GM12892 (cell line): ENCODE results near the gene GGT5.
"Not testable (repeated sequence)": the region's sequence is repeated elsewhere in the genome, so short reads cannot be mapped to it uniquely, and the experiment has no call there.

ENCODE experiments used
- DNase-seq: peaks from one replicate; pipeline ENCODE4 v3.0.0; 2011; ENCODE audit not compliant: insufficient read length
- FAIRE-seq: peaks from 2 replicates; lab custom pipeline; 2011; peaks lifted over from hg19 to GRCh38; lab: Jason Lieb, UNC
- POLR2A ChIP-seq: IDR thresholded peaks from 2 replicates; pipeline ENCODE4 v1.6.1; 2011; ENCODE audit warnings: low read depth, low read length, control low read depth
- POLR2AphosphoS5 ChIP-seq: IDR thresholded peaks from 2 replicates; pipeline ENCODE4 v1.6.1; 2011; ENCODE audit warnings: low read depth, low read length, control low read depth
- TAF1 ChIP-seq: IDR thresholded peaks from 2 replicates; pipeline ENCODE4 v1.6.1; 2011; ENCODE audit warnings: low read depth, mild to moderate bottlenecking, control low read depth, low read length, borderline replicate concordance

Gene GGT5

DNA sequence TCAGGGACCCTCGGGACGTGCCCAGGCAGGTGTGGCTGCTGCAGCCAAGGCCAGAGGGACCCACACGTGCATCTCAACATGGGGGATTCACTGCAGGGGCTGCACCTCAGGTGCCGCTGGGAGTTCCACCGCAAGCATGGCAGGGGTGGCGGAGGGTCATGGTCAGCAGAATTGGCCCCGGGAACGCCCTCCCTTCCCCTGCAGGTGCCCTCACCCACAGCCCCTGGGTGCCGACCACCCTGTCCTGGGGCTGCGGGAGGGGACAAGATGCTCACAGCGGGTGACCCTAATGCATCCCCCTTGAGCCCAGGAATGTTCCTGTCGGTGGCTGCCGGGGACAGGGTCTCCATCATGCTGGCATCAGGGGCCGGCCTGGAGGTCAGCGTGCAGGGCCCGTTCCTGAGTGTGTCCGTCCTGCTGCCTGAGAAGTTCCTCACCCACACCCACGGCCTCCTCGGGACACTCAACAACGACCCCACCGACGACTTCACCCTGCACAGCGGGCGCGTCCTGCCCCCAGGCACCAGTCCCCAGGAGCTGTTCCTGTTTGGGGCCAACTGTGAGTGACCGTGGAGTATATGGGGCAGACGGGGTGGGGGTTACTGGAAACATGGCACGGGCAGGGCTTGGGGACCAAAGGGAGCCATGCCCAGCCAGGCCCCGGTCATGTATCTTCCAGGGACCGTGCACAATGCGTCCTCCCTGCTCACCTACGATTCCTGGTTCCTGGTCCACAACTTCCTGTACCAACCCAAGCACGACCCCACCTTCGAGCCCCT, 57.8 kb downstream of the GGT5 start:
- DNase-seq (no peak), FAIRE-seq (no peak)
- TF ChIP-seq POLR2A (no peak), POLR2AphosphoS5 (no peak), TAF1 (no peak)

DNA sequence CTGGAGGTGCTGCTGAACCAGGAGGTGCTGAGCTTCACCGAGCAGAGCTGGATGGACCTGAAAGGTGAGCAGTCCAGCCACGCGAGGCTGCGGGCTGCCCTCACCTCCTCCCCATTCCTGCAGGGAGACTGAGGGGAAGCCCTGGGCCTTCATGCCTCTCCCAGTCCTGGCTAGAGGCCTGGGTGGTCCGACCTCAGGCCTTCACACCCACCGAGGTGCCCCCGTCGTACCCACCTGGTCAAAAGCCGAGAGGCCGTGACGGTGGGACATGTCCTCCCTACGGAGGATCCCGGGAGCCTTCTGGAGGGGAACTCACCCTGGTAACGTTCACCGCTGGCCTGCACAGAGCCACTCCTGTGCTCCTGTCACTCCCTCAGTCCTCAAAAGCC, 58.5 kb downstream of the GGT5 start:
- DNase-seq (no peak), FAIRE-seq (no peak)
- TF ChIP-seq POLR2AphosphoS5 (no peak), POLR2A (no peak), TAF1 (no peak)

DNA sequence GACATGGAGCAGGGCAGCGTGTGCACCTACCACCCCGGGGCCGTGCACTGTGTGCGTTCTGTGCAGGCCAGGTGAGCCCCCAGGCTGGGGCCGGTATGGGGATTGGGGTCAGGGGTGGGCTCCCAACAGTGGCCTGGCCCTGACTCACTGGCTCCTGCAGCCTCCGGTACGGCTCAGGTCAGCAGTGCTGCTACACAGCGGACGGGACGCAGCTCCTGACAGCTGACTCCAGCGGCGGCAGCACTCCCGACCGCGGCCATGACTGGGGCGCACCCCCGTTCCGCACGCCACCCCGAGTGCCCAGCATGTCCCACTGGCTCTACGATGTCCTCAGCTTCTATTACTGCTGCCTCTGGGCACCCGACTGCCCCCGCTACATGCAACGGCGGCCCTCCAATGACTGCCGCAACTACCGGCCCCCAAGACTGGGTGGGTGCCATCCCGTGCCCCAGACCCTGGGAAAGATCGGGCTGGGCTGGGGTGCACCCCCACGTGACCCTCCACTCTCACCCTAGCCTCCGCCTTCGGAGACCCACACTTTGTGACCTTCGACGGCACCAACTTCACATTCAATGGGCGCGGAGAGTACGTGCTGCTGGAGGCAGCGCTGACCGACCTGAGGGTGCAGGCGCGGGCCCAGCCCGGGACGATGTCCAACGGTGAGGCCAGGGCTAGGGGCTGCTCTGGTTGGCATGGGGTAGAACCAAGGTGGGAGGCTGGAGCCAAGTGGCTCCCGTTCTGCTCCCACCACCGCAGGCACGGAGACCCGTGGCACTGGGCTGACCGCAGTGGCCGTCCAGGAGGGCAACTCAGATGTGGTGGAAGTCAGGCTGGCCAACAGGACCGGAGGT, 59.2 kb downstream of the GGT5 start:
- DNase-seq (no peak), FAIRE-seq (no peak)
- no peak for TF ChIP-seq POLR2A
- TF ChIP-seq POLR2AphosphoS5: no peak
- TF ChIP-seq TAF1: no peak

DNA sequence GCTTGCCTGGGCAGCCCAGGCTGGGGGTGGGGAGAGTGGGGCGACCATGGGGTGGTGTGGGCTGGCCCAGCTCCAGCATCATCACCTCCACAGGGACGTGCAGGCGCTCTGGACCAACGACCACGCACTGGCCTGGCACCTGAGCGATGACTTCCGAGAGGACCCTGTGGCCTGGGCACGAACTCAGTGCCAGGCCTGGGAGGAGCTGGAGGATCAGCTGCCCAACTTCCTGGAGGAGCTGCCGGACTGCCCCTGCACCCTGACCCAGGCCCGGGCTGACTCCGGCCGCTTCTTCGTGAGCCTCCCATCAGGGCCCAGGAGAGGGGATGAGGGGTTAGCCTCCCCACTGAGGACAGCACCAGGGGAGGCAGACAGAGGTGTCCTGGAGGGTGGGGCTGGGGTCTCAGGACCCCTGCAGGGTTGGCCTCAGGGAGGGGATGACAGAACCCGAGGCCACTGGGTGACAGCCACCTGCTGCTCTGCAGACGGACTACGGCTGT, 59.8 kb downstream of the GGT5 start:
- TF ChIP-seq POLR2AphosphoS5: no peak
- TF ChIP-seq POLR2A: no peak
- no peak for DNase-seq
- FAIRE-seq: no peak

DNA sequence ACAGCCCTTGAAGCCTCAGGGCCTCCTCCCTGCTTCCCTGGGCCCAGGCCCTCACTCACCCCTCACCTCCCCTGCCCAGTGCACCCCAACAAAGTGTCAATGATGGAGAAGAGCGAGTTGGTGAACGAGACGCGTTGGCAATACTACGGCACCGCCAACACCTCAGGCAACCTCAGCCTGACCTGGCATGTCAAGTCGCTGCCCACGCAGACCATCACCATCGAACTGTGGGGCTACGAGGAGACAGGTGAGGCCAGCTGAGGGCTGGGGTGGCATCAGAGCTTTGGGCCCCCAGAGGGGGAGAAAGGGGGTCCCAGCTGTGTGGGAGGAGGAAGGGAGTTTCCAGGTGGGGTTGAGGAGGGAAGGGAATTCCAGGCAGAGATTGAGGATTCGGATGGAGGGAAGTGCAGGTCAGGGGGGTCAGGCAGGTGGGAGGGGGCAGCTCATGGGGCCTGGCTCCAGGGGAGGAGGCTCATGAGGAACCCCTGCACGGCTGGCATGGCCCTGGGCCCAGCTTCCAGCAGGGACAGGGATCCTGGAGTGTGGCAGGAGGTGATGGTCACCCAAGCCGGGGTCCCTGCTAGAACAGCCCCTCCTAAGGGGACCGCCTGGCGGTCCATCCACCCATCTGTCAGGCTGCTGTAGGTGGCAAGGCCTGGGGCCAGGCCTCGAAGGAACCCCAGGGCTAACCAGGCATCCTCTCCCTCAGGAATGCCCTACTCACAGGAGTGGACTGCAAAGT, 60.7 kb downstream of the GGT5 start:
- no peak for DNase-seq
- no peak for FAIRE-seq
- TF ChIP-seq POLR2AphosphoS5 (no peak), TAF1 (no peak), POLR2A (no peak)

DNA sequence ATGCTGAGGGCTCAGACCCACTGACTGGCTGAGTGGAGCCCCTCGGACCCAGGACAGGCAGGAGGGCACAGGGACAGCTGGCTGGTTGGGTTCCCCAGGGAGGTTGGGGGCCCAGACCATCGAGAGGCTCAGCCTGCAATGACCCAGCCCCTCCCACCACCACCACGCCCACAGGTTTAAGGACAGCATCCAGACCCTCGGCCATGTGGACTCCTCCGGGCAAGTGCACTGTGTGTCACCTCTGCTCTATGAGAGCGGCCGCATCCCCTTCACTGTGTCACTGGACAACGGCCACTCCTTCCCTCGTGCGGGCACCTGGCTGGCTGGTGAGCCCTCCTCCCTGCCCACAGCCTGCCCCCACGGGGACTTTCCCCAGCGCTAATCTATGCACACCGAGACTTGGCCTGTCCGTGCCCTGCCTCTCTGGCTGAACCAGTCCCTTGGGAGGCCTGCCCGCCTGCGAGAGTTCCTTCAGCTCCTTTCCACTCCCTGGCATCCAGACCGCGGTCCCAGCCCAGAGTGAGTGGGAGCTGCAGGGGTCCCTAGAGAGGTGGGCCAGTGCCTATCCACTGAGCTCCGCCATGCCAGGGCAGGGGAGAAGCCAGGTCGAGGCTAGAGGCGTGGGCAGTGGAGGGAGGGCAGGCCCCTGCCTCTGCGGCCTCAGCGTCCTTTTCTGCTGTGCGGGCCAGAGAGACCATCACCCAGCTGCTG, 61.4 kb downstream of the GGT5 start:
- DNase-seq (no peak), FAIRE-seq (no peak)
- no peak for TF ChIP-seq POLR2A
- TF ChIP-seq TAF1: no peak
- no peak for TF ChIP-seq POLR2AphosphoS5

DNA sequence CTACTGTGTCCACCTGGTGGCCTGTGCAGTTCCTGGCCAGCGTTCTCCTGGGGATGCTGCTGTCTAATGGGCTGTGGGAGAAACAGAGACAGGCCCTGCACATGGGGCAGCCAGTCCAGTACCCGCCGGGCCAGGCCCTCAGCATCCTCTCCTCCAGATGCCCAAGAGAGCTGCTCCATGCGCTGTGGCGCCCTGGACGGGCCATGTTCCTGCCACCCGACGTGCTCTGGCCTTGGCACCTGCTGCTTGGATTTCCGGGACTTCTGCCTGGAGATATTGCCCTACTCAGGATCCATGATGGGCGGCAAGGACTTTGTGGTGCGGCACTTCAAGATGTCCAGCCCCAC, 62.0 kb downstream of the GGT5 start:
- not testable (repeated sequence) for FAIRE-seq, DNase-seq

DNA sequence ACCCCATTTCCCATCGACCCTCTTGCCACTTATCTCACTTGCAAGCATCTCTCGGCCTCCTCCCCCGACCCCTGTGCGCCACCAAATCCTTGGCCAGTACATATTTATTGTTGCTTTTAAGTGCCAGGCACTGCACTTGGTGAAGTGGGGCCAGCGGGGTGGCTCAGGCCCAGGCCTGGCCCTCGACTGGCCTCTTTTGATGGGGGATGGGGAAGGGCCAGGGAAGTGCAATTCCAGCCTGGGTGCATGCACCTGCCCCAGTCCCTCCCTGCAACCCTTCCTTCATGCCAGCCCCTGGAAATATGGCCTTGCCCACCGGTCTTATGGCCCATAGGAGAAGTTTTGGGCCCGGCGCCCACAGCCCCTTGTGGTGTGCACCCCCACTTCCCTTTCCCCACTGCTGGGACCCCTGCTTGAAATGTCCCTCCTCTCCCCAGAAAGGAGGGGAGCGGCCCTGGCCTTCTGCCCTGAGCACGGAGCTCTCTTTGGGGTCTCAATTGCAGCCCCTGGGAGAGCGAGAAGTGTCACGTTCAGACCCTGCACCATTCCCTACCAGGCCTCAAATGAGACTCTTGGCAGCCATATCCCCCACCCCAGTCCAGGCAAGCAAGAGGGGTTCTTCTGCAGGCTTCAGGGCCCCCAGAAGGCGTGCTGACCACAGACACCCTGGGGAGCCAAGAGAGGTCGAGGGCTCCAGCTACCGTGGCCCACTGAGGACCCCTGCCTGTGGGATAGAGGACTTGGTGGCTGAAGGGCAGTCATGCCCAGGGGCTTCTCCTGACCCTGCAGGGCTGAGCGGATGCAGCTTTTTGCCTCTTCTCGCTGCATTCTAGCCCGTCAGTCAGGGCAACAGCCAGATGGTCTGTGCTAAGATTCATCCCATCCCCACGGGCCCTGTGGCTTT, 62.6 kb downstream of the GGT5 start:
- DNase-seq: no peak
- no peak for FAIRE-seq
- TF ChIP-seq POLR2AphosphoS5 (no peak), TAF1 (no peak), POLR2A (no peak)

DNA sequence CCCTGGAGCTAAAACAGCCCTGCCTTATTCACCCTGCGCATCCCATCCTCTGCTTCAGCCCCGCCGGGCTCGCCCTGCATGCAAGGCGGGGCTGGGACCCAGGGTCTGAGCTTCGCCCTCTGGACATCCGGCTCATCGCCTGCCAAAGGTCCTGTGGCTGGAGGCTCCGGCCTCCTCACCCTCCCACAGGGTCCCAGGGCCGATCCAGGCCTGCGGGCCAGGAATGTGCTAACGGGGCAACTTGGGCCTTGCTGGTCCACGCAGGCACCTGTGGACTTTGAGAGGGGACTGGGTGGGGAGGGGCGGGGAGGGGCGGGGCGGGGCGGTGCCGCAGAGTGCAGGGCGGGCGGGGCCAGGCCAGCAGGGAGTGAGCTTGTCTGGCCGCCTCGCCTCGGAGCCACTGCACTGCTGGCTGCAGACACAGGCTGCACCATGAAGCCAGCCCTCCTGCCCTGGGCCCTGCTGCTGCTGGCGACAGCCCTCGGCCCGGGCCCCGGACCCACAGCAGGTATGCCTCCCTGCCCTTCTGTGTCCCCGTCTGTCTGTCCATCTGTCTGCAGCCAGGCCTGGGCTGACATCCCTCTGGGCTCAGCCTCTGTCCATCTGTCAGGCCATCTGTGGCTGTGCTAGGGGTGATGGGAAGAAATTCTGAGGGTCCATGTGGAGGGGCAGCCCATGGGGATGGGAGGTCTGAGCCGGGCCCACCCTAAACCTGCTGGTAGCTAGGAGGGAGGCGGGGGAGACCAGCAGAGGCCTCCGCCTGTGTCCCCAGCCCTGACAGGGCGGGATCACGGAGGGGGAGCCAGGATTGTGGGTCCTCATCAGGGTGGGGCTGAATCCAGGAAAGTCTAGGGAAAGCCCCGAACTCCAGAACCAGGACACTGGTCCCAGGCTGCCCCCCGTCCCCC, 63.5 kb downstream of the GGT5 start, which contains the start of gene SUSD2:
Gene SUSD2, plus strand, starts transcription at position 400 of the 908 bp plus-strand sequence. Its CDS starts 33 bp downstream, at position 433.
- no peak for TF ChIP-seq POLR2A
- no peak for TF ChIP-seq POLR2AphosphoS5
- TF ChIP-seq TAF1: no peak
- DNase-seq (no peak), FAIRE-seq (no peak)
